ENCODE measurements around the gene PPP1R14C. TPM values are rescaled to one million over a fixed set of nuclear protein-coding genes. Genes with fewer than 3 reads are reported as not detected.
A peak's percentile ranks its signal among the peaks of the same experiment; 100 is the strongest.
"Not testable (repeated sequence)": the region's sequence is repeated elsewhere in the genome, so short reads cannot be mapped to it uniquely, and the experiment has no call there.

Gene PPP1R14C
- total and polyA plus RNA-seq, 2 experiments from 2014 or later: 106 to 190 TPM

DNA sequence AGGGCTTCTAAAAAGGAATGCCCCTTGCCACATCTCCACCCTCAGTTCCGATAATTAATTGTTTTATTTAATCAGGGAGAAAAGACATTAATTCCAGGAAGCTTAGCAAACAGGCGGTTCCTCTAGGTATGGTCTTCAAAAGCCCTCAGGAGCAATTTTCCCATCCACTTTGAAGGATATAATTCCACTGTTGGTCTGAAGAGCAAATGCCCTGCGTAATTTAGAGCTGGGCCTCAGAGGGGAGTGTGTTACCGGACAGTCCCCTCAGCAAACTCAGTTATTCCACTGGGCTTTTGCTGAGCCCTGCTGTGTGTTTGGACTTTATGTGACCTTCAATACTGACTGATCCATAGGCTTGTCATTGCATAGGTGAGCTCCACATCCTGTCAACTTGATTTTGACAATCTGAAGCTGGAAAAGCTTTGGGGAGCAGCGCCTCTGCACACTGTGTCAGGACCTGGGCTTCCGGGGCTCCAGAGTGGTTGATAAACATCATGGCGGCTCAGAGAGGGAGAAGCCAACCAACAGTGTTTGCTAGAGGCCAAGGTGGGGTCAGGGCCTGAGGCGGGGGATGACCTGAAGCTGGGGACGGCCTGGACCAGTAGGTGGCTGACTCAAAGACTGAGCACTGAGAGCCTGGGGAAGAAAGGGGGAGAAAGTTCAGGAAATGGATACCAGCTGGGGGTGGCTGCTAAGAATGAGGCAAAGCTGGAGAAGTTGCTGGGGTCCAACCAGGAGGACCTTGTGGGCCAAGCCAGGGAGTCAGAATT lies 43.5 kb downstream of the PPP1R14C start:
- TF ChIP-seq, protein P1, sequence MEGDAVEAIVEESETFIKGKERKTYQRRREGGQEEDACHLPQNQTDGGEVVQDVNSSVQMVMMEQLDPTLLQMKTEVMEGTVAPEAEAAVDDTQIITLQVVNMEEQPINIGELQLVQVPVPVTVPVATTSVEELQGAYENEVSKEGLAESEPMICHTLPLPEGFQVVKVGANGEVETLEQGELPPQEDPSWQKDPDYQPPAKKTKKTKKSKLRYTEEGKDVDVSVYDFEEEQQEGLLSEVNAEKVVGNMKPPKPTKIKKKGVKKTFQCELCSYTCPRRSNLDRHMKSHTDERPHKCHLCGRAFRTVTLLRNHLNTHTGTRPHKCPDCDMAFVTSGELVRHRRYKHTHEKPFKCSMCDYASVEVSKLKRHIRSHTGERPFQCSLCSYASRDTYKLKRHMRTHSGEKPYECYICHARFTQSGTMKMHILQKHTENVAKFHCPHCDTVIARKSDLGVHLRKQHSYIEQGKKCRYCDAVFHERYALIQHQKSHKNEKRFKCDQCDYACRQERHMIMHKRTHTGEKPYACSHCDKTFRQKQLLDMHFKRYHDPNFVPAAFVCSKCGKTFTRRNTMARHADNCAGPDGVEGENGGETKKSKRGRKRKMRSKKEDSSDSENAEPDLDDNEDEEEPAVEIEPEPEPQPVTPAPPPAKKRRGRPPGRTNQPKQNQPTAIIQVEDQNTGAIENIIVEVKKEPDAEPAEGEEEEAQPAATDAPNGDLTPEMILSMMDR (IDR thresholded peaks at IDR 0.05; ENCODE audit: low read depth, low read length): no peak
- DNase-seq (ENCODE audit: low read depth in 1 of 2, low spot score in 1 of 2): no peak
- H3K27me3 ChIP-seq: no peaks in the 10 kb centered on the region
- H3K27ac ChIP-seq: peak overlapping the region; percentile 9
- no peaks in the 10 kb centered on the region for H3K36me3 ChIP-seq
- H3K4me1 ChIP-seq (ENCODE audit: low read depth): peaks cover 16% of the 10 kb centered on the region
- H3K9me3 ChIP-seq (ENCODE audit: low read depth): no peaks in the 10 kb centered on the region
- no peak overlapping the region for H3K4me3 ChIP-seq

DNA sequence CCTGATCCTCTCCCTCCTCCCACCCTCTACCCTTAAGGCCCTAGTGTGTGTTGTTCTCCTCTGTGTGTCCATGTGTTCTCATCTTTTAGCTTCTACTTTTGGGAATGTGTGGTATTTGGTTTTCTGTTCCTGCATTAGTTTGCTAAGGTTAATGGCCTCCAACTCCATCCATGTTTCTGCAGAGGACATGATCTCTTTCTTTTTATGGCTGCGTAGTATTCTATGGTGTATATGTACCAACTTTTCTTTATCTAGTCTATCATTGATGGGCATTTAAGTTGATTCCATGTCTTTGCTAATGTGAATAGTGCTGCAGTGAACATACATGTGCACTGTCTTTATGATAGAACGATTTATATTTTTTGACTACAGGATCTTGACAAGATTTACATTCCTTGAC lies 44.6 kb downstream of the PPP1R14C start:
- not testable (repeated sequence) for H3K4me3 ChIP-seq; H3K36me3 ChIP-seq; H3K27ac ChIP-seq; H3K4me1 ChIP-seq (ENCODE audit: low read depth); DNase-seq (ENCODE audit: low read depth in 1 of 2, low spot score in 1 of 2); H3K9me3 ChIP-seq (ENCODE audit: low read depth); H3K27me3 ChIP-seq

DNA sequence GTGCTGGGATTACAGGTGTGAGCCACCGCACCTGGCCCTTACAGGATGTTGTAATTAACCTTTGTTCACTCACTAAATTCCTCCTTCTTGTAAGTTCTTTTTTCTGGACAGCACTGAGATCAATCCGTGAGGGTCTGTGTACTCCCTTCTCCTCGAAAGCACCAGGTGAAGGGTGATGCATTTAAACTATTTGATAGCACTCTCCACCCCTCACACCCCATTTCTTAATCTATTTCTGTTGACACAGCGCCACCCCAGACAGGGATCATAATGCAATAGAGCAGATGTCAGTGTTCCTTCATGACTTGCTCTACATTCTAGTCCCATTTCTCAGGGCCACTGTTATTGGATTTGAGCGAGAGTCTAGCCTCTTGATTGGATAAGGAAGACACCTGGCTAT lies 46.3 kb downstream of the PPP1R14C start:
- Histone ChIP-seq H3K27me3 (no peaks in the 10 kb centered on the region), H3K27ac (no peak overlapping the region), H3K4me3 (no peak overlapping the region), H3K9me3 (ENCODE audit: low read depth) (no peaks in the 10 kb centered on the region), H3K36me3 (no peaks in the 10 kb centered on the region), H3K4me1 (ENCODE audit: low read depth) (peaks cover 6% of the 10 kb centered on the region)
- TF ChIP-seq, protein P1 (IDR thresholded peaks at IDR 0.05; ENCODE audit: low read depth, low read length): no peak
- DNase-seq (ENCODE audit: low read depth in 1 of 2, low spot score in 1 of 2): no peak

DNA sequence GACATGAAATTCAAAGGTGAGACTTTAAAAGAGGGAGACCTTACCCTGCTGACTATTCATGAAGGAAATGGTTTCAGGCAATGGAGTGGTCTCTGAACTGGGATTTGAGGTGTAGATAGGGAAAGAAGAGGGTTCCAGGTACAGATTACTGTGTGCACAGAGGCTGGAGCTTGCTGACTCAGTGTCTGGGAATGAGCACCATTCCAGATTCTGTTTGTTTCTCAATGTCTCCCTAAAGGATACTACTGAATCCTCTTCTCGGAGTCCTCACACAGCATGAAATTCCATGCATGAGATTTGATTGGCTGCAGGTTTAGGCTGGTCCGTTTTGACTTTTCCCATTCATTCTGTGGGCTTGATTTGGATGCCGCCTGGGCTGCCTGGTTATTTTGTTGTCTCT lies 49.0 kb downstream of the PPP1R14C start:
- H3K4me1 ChIP-seq (ENCODE audit: low read depth): peaks cover 13% of the 10 kb centered on the region
- DNase-seq (ENCODE audit: low read depth in 1 of 2, low spot score in 1 of 2): peak in 1 of 2 donors; percentile 32
- H3K27ac ChIP-seq: no peak overlapping the region
- TF ChIP-seq, protein P1 (IDR thresholded peaks at IDR 0.05; ENCODE audit: low read depth, low read length): no peak
- no peaks in the 10 kb centered on the region for H3K27me3 ChIP-seq
- no peaks in the 10 kb centered on the region for H3K36me3 ChIP-seq
- no peak overlapping the region for H3K4me3 ChIP-seq
- no peaks in the 10 kb centered on the region for H3K9me3 ChIP-seq (ENCODE audit: low read depth)

DNA sequence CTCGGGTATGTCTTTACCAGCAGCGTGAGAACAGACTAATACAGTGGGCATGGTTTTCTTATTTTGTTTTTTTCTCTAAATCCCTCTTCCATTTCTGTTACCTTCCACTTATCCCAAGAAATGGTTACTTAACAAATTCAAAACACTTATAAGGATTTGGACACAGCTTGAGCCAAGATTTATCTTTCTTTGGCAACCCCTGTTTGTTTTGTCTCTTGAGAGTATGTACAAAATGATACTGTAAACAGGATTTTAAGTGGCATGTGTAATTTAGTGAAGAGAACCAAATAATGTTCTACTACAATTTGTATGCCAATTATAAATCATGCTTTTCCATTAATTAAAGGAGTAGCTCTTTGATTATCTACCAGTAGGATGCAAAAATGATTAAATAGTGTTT lies 51.4 kb downstream of the PPP1R14C start:
- peaks cover 24% of the 10 kb centered on the region for H3K4me1 ChIP-seq (ENCODE audit: low read depth)
- DNase-seq (ENCODE audit: low read depth in 1 of 2, low spot score in 1 of 2): no peak
- TF ChIP-seq, protein P1 (IDR thresholded peaks at IDR 0.05; ENCODE audit: low read depth, low read length): no peak
- H3K27ac ChIP-seq: no peak overlapping the region
- H3K9me3 ChIP-seq (ENCODE audit: low read depth): no peaks in the 10 kb centered on the region
- H3K36me3 ChIP-seq: no peaks in the 10 kb centered on the region
- H3K4me3 ChIP-seq: no peak overlapping the region
- no peaks in the 10 kb centered on the region for H3K27me3 ChIP-seq

DNA sequence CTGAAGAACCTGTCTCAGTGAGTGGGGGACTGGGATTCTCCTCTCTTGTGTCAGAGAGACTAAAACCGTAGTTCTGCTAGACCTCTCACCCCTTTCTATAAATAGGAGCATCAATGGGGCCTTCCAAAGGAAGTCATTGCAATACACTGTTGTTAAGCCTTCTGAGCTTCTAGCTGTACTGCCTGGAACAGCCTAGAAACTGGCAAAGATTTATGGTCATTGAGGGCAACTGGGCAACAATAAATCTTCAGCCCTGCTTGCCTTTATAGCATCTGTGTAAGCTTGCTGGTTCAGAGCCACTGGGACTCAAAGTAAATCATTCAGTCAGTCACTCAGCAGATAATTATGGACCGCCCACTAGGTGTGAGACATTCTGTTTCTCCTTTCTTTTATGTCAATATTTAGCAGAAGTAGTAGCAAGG lies 53.2 kb downstream of the PPP1R14C start:
- DNase-seq (ENCODE audit: low read depth in 1 of 2, low spot score in 1 of 2): peak in 1 of 2 donors; percentile 47
- no peaks in the 10 kb centered on the region for H3K9me3 ChIP-seq (ENCODE audit: low read depth)
- H3K27ac ChIP-seq: peak overlapping the region; percentile 65
- no peaks in the 10 kb centered on the region for H3K36me3 ChIP-seq
- H3K27me3 ChIP-seq: no peaks in the 10 kb centered on the region
- TF ChIP-seq, protein P1 (IDR thresholded peaks at IDR 0.05; ENCODE audit: low read depth, low read length): no peak
- no peak overlapping the region for H3K4me3 ChIP-seq
- peaks cover 38% of the 10 kb centered on the region for H3K4me1 ChIP-seq (ENCODE audit: low read depth)

Measured in cardiac muscle cell (in vitro differentiated cells and primary cell).